HepG2 (cell line): ENCODE measurements around the gene CD164L2. TPM values are rescaled to one million over a fixed set of nuclear protein-coding genes. Genes with fewer than 3 reads are reported as not detected.
A peak's percentile ranks its signal among the peaks of the same experiment; 100 is the strongest.

ENCODE experiments used
- FOXK1 ChIP-seq: sonication (generic); formaldehyde crosslinking; IDR thresholded peaks from 2 replicates; pipeline ENCODE4 v1.4.0; 2020; ENCODE audit warnings: low read depth, missing genetic modification reagents, borderline replicate concordance
- HOXA9 ChIP-seq: sonication (generic); formaldehyde crosslinking; IDR thresholded peaks from 2 replicates; pipeline ENCODE4 v1.8.1; 2022; ENCODE audit warnings: missing genetic modification reagents, mild to moderate bottlenecking, moderate library complexity, borderline replicate concordance
- STAG1 ChIP-seq: sonication (generic); formaldehyde crosslinking; IDR thresholded peaks from 2 replicates; pipeline ENCODE4 v1.4.0; 2020; ENCODE audit warnings: missing genetic modification reagents
- ZNF263 ChIP-seq: sonication (generic); formaldehyde crosslinking; IDR thresholded peaks from 2 replicates; pipeline ENCODE4 v1.4.0; 2020; ENCODE audit warnings: missing genetic modification reagents
- ZNF33A ChIP-seq: sonication (generic); formaldehyde crosslinking; IDR thresholded peaks from 2 replicates; pipeline ENCODE4 v1.5.1; 2020; ENCODE audit warnings: missing genetic modification reagents, mild to moderate bottlenecking, moderate library complexity, borderline replicate concordance
- ZNF670 ChIP-seq: sonication (generic); formaldehyde crosslinking; IDR thresholded peaks from 2 replicates; pipeline ENCODE4 v1.8.0; 2022; ENCODE audit warnings: mild to moderate bottlenecking, missing genetic modification reagents, borderline replicate concordance
- polyA plus RNA-seq, 8 experiments: library from polyadenylated mRNA; depleted of rRNA in 3 of 8; stranded (reverse) in 7 of 8; unstranded in 1 of 8; fragments of >200 nt; fragmentation: Illumina TruSeq in 4 of 8; extraction: Trizol in 4 of 8; gene quantifications; 2 replicates each; pipeline versions ENCODE4 v1.2.1 to v1.2.3, GENCODE V29; 2011 to 2016; ENCODE audit warnings: low read depth in 4 of 8, missing spikeins in 1 of 8, mixed read lengths in 1 of 8; ENCODE audit not compliant: insufficient read depth in 1 of 8
- total RNA-seq, 5 experiments: library from RNA; depleted of rRNA; stranded (reverse); fragments of >200 nt; fragmentation: Illumina TruSeq; extraction: Trizol; gene quantifications; 2 replicates each; pipeline ENCODE4 v1.2.3, GENCODE V29; 2016; ENCODE audit warnings: low read depth in 1 of 5
- TF ChIP-seq, protein P1 (sequence below): sonication (generic); formaldehyde crosslinking; IDR thresholded peaks from 2 replicates; pipeline ENCODE4 v1.9.0; 2021; ENCODE audit warnings: mild to moderate bottlenecking, missing genetic modification reagents
- TF ChIP-seq, protein P2 (sequence below): sonication (generic); formaldehyde crosslinking; IDR thresholded peaks from 2 replicates; pipeline ENCODE4 v1.5.0; 2020; ENCODE audit warnings: mild to moderate bottlenecking, missing genetic modification reagents, moderate library complexity
- TF ChIP-seq, protein P3 (sequence below): sonication (generic); formaldehyde crosslinking; IDR thresholded peaks from 2 replicates; pipeline ENCODE4 v1.8.0; 2022; ENCODE audit warnings: mild to moderate bottlenecking, missing genetic modification reagents
- TF ChIP-seq, protein P4 (sequence below): sonication (generic); formaldehyde crosslinking; IDR thresholded peaks from 2 replicates; pipeline ENCODE4 v1.8.0; 2022; ENCODE audit warnings: missing genetic modification reagents, low read depth, mild to moderate bottlenecking, borderline replicate concordance
- TF ChIP-seq, protein P5 (sequence below): sonication (generic); formaldehyde crosslinking; IDR thresholded peaks from 2 replicates; pipeline ENCODE4 v1.4.0; 2020; ENCODE audit warnings: missing genetic modification reagents

The CD164L2 gene
- total and polyA plus RNA-seq, 2 of the 13 experiments (the other 11 are each of a cell fraction or from before 2014, with no cell fraction given): not detected

DNA sequence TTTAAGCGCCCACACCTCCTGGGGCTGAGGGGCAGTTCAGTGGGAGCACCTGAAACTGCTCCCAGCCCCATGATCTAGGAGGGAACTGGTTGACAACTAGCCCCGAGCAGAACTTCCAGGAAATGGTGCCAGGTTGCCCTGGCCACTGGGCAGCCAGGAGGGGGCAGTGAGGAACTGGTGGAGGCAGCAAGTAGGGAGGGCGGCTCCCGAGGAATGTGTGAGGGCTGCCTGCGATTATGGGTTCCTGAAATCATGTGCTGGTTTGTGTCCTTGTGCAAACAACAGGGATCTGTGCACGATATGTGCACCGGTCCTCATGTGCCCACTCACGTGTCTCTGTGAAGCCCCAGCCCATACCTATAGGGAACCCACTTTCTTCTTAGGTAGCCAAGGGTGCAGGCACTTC lies 19.2 kb upstream of the CD164L2 start (continued):
- TF ChIP-seq HOXA9 (CRISPR knock-in tag) (no peak), ZNF263 (peak; percentile 63; the same call in 1 of the 2 replicates), FOXK1 (CRISPR knock-in tag) (0 out of 2 replicates have a peak, but pooled peaks have one; percentile 17), ZNF670 (CRISPR knock-in tag) (no peak), STAG1 (CRISPR knock-in tag) (peak; percentile 63), ZNF33A (no peak)
- TF ChIP-seq, protein P1, sequence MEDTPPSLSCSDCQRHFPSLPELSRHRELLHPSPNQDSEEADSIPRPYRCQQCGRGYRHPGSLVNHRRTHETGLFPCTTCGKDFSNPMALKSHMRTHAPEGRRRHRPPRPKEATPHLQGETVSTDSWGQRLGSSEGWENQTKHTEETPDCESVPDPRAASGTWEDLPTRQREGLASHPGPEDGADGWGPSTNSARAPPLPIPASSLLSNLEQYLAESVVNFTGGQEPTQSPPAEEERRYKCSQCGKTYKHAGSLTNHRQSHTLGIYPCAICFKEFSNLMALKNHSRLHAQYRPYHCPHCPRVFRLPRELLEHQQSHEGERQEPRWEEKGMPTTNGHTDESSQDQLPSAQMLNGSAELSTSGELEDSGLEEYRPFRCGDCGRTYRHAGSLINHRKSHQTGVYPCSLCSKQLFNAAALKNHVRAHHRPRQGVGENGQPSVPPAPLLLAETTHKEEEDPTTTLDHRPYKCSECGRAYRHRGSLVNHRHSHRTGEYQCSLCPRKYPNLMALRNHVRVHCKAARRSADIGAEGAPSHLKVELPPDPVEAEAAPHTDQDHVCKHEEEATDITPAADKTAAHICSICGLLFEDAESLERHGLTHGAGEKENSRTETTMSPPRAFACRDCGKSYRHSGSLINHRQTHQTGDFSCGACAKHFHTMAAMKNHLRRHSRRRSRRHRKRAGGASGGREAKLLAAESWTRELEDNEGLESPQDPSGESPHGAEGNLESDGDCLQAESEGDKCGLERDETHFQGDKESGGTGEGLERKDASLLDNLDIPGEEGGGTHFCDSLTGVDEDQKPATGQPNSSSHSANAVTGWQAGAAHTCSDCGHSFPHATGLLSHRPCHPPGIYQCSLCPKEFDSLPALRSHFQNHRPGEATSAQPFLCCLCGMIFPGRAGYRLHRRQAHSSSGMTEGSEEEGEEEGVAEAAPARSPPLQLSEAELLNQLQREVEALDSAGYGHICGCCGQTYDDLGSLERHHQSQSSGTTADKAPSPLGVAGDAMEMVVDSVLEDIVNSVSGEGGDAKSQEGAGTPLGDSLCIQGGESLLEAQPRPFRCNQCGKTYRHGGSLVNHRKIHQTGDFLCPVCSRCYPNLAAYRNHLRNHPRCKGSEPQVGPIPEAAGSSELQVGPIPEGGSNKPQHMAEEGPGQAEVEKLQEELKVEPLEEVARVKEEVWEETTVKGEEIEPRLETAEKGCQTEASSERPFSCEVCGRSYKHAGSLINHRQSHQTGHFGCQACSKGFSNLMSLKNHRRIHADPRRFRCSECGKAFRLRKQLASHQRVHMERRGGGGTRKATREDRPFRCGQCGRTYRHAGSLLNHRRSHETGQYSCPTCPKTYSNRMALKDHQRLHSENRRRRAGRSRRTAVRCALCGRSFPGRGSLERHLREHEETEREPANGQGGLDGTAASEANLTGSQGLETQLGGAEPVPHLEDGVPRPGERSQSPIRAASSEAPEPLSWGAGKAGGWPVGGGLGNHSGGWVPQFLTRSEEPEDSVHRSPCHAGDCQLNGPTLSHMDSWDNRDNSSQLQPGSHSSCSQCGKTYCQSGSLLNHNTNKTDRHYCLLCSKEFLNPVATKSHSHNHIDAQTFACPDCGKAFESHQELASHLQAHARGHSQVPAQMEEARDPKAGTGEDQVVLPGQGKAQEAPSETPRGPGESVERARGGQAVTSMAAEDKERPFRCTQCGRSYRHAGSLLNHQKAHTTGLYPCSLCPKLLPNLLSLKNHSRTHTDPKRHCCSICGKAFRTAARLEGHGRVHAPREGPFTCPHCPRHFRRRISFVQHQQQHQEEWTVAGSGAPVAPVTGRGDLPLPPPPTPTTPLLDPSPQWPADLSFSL: no peak
- TF ChIP-seq, protein P2, sequence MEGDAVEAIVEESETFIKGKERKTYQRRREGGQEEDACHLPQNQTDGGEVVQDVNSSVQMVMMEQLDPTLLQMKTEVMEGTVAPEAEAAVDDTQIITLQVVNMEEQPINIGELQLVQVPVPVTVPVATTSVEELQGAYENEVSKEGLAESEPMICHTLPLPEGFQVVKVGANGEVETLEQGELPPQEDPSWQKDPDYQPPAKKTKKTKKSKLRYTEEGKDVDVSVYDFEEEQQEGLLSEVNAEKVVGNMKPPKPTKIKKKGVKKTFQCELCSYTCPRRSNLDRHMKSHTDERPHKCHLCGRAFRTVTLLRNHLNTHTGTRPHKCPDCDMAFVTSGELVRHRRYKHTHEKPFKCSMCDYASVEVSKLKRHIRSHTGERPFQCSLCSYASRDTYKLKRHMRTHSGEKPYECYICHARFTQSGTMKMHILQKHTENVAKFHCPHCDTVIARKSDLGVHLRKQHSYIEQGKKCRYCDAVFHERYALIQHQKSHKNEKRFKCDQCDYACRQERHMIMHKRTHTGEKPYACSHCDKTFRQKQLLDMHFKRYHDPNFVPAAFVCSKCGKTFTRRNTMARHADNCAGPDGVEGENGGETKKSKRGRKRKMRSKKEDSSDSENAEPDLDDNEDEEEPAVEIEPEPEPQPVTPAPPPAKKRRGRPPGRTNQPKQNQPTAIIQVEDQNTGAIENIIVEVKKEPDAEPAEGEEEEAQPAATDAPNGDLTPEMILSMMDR: peak; percentile 80
- TF ChIP-seq, protein P3, sequence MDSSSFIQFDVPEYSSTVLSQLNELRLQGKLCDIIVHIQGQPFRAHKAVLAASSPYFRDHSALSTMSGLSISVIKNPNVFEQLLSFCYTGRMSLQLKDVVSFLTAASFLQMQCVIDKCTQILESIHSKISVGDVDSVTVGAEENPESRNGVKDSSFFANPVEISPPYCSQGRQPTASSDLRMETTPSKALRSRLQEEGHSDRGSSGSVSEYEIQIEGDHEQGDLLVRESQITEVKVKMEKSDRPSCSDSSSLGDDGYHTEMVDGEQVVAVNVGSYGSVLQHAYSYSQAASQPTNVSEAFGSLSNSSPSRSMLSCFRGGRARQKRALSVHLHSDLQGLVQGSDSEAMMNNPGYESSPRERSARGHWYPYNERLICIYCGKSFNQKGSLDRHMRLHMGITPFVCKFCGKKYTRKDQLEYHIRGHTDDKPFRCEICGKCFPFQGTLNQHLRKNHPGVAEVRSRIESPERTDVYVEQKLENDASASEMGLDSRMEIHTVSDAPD (CRISPR knock-in tag): 0 out of 2 replicates have a peak, but pooled peaks have one; percentile 21
- TF ChIP-seq, protein P4, sequence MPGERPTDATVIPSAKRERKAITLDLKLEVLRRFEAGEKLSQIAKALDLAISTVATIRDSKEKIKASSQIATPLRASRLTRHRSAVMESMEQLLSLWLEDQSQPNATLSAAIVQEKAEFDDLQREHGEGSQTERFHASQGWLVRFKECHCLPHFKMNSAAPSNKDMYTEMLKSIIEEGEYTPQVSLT (CRISPR knock-in tag): no peak
- TF ChIP-seq, protein P5, sequence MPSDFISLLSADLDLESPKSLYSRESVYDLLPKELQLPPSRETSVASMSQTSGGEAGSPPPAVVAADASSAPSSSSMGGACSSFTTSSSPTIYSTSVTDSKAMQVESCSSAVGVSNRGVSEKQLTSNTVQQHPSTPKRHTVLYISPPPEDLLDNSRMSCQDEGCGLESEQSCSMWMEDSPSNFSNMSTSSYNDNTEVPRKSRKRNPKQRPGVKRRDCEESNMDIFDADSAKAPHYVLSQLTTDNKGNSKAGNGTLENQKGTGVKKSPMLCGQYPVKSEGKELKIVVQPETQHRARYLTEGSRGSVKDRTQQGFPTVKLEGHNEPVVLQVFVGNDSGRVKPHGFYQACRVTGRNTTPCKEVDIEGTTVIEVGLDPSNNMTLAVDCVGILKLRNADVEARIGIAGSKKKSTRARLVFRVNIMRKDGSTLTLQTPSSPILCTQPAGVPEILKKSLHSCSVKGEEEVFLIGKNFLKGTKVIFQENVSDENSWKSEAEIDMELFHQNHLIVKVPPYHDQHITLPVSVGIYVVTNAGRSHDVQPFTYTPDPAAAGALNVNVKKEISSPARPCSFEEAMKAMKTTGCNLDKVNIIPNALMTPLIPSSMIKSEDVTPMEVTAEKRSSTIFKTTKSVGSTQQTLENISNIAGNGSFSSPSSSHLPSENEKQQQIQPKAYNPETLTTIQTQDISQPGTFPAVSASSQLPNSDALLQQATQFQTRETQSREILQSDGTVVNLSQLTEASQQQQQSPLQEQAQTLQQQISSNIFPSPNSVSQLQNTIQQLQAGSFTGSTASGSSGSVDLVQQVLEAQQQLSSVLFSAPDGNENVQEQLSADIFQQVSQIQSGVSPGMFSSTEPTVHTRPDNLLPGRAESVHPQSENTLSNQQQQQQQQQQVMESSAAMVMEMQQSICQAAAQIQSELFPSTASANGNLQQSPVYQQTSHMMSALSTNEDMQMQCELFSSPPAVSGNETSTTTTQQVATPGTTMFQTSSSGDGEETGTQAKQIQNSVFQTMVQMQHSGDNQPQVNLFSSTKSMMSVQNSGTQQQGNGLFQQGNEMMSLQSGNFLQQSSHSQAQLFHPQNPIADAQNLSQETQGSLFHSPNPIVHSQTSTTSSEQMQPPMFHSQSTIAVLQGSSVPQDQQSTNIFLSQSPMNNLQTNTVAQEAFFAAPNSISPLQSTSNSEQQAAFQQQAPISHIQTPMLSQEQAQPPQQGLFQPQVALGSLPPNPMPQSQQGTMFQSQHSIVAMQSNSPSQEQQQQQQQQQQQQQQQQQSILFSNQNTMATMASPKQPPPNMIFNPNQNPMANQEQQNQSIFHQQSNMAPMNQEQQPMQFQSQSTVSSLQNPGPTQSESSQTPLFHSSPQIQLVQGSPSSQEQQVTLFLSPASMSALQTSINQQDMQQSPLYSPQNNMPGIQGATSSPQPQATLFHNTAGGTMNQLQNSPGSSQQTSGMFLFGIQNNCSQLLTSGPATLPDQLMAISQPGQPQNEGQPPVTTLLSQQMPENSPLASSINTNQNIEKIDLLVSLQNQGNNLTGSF (CRISPR knock-in tag): no peak
